PC-9 (cell line): ENCODE data around the gene ZNF638. TPM values are rescaled to one million over a fixed set of nuclear protein-coding genes. Genes with fewer than 3 reads are reported as not detected.

ENCODE experiments used
- BruUV-seq: library from RNA; stranded (reverse); fragments of 400-500 nt; replicated peaks from 2 replicates; lab custom pipeline; 2021; lab: Mats Ljungman, UMichigan
- CTCF ChIA-PET: fragments of 300-600 bp; sonication (Branson Sonifier 250); formaldehyde crosslinking; loops from one replicate; lab custom pipeline; 2022; ENCODE audit warnings: antibody characterized with exemption; lab: Charles Lee
- POLR2A ChIA-PET: fragments of 300-600 bp; sonication (Branson Sonifier 250); formaldehyde crosslinking; loops from one replicate; lab custom pipeline; 2022; ENCODE audit warnings: antibody characterized with exemption; ENCODE audit not compliant: unreplicated experiment; lab: Charles Lee
- DNase-seq, 2 experiments: peaks; one replicate each; pipeline versions ENCODE4 v3.0.0 to v3.0.0-alpha.2; 2015 to 2022; ENCODE audit warnings: mixed read lengths in 1 of 2
- H2AFZ ChIP-seq: fragments of 200-600 bp; sonication (generic); 2 replicates; pipeline ENCODE4 v1.8.1; 2017; ENCODE audit warnings: antibody characterized with exemption
- H3F3A ChIP-seq: fragments of 200-600 bp; sonication (generic); 2 replicates; pipeline ENCODE4 v1.8.1; 2017; ENCODE audit warnings: antibody characterized with exemption, mild to moderate bottlenecking, low read depth; ENCODE audit not compliant: insufficient read depth
- H3K27ac ChIP-seq: fragments of 200-600 bp; sonication (generic); 2 replicates; pipeline ENCODE4 v1.6.1; 2016; ENCODE audit warnings: mixed run types
- H3K27me3 ChIP-seq: fragments of 200-600 bp; sonication (generic); 2 replicates; pipeline ENCODE4 v1.6.1; 2016; ENCODE audit warnings: low read depth, mixed run types; ENCODE audit not compliant: insufficient read depth
- H3K36me3 ChIP-seq: fragments of 200-600 bp; sonication (generic); 2 replicates; pipeline ENCODE4 v1.6.1; 2016; ENCODE audit warnings: low read depth, mixed run types
- H3K4me1 ChIP-seq: fragments of 200-600 bp; sonication (generic); replicated peaks from 2 replicates; pipeline ENCODE4 v1.6.1; 2016; ENCODE audit warnings: mixed run types; ENCODE audit not compliant: insufficient read depth
- H3K4me2 ChIP-seq: fragments of 200-600 bp; sonication (generic); 2 replicates; pipeline ENCODE4 v1.6.1; 2017; ENCODE audit warnings: mixed run types
- H3K4me3 ChIP-seq: fragments of 200-600 bp; sonication (generic); 2 replicates; pipeline ENCODE4 v1.6.1; 2016; ENCODE audit warnings: mixed run types
- H3K79me2 ChIP-seq: fragments of 200-600 bp; sonication (generic); 2 replicates; pipeline ENCODE4 v1.6.1; 2017; ENCODE audit warnings: low read depth, mixed run types
- H3K9me2 ChIP-seq: fragments of 200-600 bp; sonication (generic); 2 replicates; pipeline ENCODE4 v1.8.1; 2017; ENCODE audit warnings: mild to moderate bottlenecking; ENCODE audit not compliant: insufficient read depth
- H3K9me3 ChIP-seq: fragments of 200-600 bp; sonication (generic); 2 replicates; pipeline ENCODE4 v1.8.1; 2016; ENCODE audit warnings: low read depth; ENCODE audit not compliant: insufficient read depth
- H4K20me1 ChIP-seq: fragments of 200-600 bp; sonication (generic); 2 replicates; pipeline ENCODE4 v1.8.1; 2017; ENCODE audit not compliant: insufficient read depth
- CTCF ChIP-seq: fragments of 200-600 bp; sonication (generic); conservative IDR thresholded peaks from 2 replicates; pipeline ENCODE4 v1.6.1; 2017; ENCODE audit warnings: mixed run types, antibody characterized with exemption, mild to moderate bottlenecking, moderate library complexity
- EZH2 ChIP-seq: fragments of 200-600 bp; sonication (generic); IDR thresholded peaks from 2 replicates; pipeline ENCODE4 v1.8.0; 2017; ENCODE audit warnings: antibody characterized with exemption, low read depth
- intact Hi-C: fragments of 100-400 bp; cut with micrococcal nuclease; formaldehyde crosslinking; loops from one replicate; pipeline ENCODE4 v1.10.0; 2022; ENCODE audit not compliant: unreplicated experiment
- total RNA-seq: library from RNA; stranded (reverse); gene quantifications from 2 replicates; pipeline ENCODE4 v1.2.3, GENCODE V29; 2021

The ZNF638 gene
- total RNA-seq, 1 experiment from 2014 or later, result 109 TPM

- H3K4me1 ChIP-seq, result no peaks in the 10 kb centered on the region
- no peak overlapping the region for H3K27ac ChIP-seq
- H3K9me3 ChIP-seq, result no peaks in the 10 kb centered on the region
- no peak for DNase-seq
- H3K27me3 ChIP-seq, result no peaks in the 10 kb centered on the region
- no peak overlapping the region for H3K4me3 ChIP-seq
- ChIA-PET CTCF (no interaction called here), POLR2A (no interaction called here)
- BruUV-seq, result no TSS peak
- peaks cover 45% of the 10 kb centered on the region for H3K36me3 ChIP-seq
- no peak for TF ChIP-seq CTCF
- TF ChIP-seq EZH2, result no peak
- peaks cover 5% of the 10 kb centered on the region for H3F3A ChIP-seq
- no peak overlapping the region for H3K4me2 ChIP-seq
- H2AFZ ChIP-seq, result no peak overlapping the region
- no peaks in the 10 kb centered on the region for H3K9me2 ChIP-seq
- peaks cover 96% of the 10 kb centered on the region for H3K79me2 ChIP-seq
- intact Hi-C loops, result no loop called here
- H4K20me1 ChIP-seq, result peaks cover 99% of the 10 kb centered on the region
Measured at GRCh38 chr2:71347517-71347916, 15.9 kb downstream of the ZNF638 start.

GRCh38 chr2:71348302-71348701, 16.7 kb downstream of the ZNF638 start:
- H3K4me2 ChIP-seq, result no peak overlapping the region
- BruUV-seq, result no TSS peak
- H3K9me2 ChIP-seq, result no peaks in the 10 kb centered on the region
- peaks cover 96% of the 10 kb centered on the region for H3K79me2 ChIP-seq
- ChIA-PET CTCF (no interaction called here), POLR2A (no interaction called here)
- intact Hi-C loops, result no loop called here
- H3K4me3 ChIP-seq, result no peak overlapping the region
- TF ChIP-seq CTCF, result no peak
- TF ChIP-seq EZH2, result no peak
- DNase-seq, result no peak
- no peaks in the 10 kb centered on the region for H3K27me3 ChIP-seq
- no peak overlapping the region for H2AFZ ChIP-seq
- H3K4me1 ChIP-seq, result no peaks in the 10 kb centered on the region
- H3K36me3 ChIP-seq, result peaks cover 53% of the 10 kb centered on the region
- no peak overlapping the region for H3K27ac ChIP-seq
- H4K20me1 ChIP-seq, result peaks cover 99% of the 10 kb centered on the region
- peaks cover 5% of the 10 kb centered on the region for H3F3A ChIP-seq
- H3K9me3 ChIP-seq, result no peaks in the 10 kb centered on the region

GRCh38 chr2:71353248-71353647, 21.7 kb downstream of the ZNF638 start:
- H2AFZ ChIP-seq, result no peak overlapping the region
- ChIA-PET CTCF (interaction anchor here (0.6 kb wide), 1 partner anchor 373 kb away, joined by 5 read pairs; no protein-coding TSS in a partner anchor), POLR2A (no interaction called here)
- no peaks in the 10 kb centered on the region for H3K9me2 ChIP-seq
- intact Hi-C loops, result no loop called here
- H3K27ac ChIP-seq, result no peak overlapping the region
- H3K4me1 ChIP-seq, result no peaks in the 10 kb centered on the region
- H3K36me3 ChIP-seq, result peaks cover 63% of the 10 kb centered on the region
- H3K4me3 ChIP-seq, result no peak overlapping the region
- H3K9me3 ChIP-seq, result no peaks in the 10 kb centered on the region
- H3K27me3 ChIP-seq, result no peaks in the 10 kb centered on the region
- H4K20me1 ChIP-seq, result peaks cover 91% of the 10 kb centered on the region
- 0 out of 2 replicates have a peak, but pooled peaks cover 4% of the 10 kb centered on the region for H3F3A ChIP-seq
- peaks cover 68% of the 10 kb centered on the region for H3K79me2 ChIP-seq
- TF ChIP-seq EZH2, result no peak
- TF ChIP-seq CTCF, result no peak
- no peak overlapping the region for H3K4me2 ChIP-seq
- no peak for DNase-seq
- no TSS peak for BruUV-seq
